HCT116 (cell line): ENCODE data around the gene RBM14. TPM values are rescaled to one million over a fixed set of nuclear protein-coding genes. Genes with fewer than 3 reads are reported as not detected.

Experiments
- ATAC-seq: fragments of 200-7000 bp; cut with Tn5 transposase; 2 replicates; pipeline ENCODE4 v1.9.1; 2020; ENCODE audit warnings: mild to moderate bottlenecking, moderate library complexity
- BruUV-seq: library from RNA; stranded (reverse); fragments of 400-500 nt; replicated peaks from 2 replicates; lab custom pipeline; 2021; lab: Mats Ljungman, UMichigan
- CTCF ChIA-PET: fragments of 300-600 bp; sonication (Branson Sonifier 250); formaldehyde crosslinking; loops from one replicate; lab custom pipeline; 2021; ENCODE audit warnings: antibody characterized with exemption; lab: Charles Lee
- POLR2A ChIA-PET: fragments of 300-600, 350-600 bp; sonication (Branson Sonifier 250); formaldehyde crosslinking; loops from one replicate; lab custom pipeline; 2021; ENCODE audit warnings: antibody characterized with exemption; lab: Charles Lee
- RAD21 ChIA-PET, 2 experiments: fragments of 300-600 bp; sonication (Branson Sonifier 250); formaldehyde crosslinking; loops; one replicate each; lab custom pipeline; 2023; ENCODE audit warnings: low total read pairs in 2 of 2; ENCODE audit not compliant: uncharacterized antibody in 2 of 2, unreplicated experiment in 2 of 2, low non-redundant PET in 1 of 2; lab: Charles Lee
- DNase-seq: peaks from one replicate; pipeline ENCODE4 v3.0.0-alpha.2; 2010; ENCODE audit warnings: low read depth, low spot score
- H2AFZ ChIP-seq: fragments of 200-600 bp; shearing (Covaris generic), sonication (generic); 2 replicates; pipeline ENCODE4 v1.6.1; 2017; ENCODE audit warnings: low read depth, mixed run types, mixed read lengths, antibody characterized with exemption, low read length; ENCODE audit not compliant: poor library complexity, severe bottlenecking
- H3K27ac ChIP-seq: 2 replicates; pipeline ENCODE4 v1.5.1; 2012; ENCODE audit warnings: low read depth, low read length
- H3K27me3 ChIP-seq: fragments of 200-600 bp; sonication (generic); 2 replicates; pipeline ENCODE4 v1.6.1; 2016; ENCODE audit warnings: mixed run types, low read length, mixed read lengths; ENCODE audit not compliant: insufficient read depth
- H3K36me3 ChIP-seq, 2 experiments: fragments of 200-500 bp in 1 of 2; fragments of 200-600 bp in 1 of 2; sonication (Bioruptor generic) in 1 of 2; sonication (generic) in 1 of 2; 2 replicates each; pipeline versions ENCODE4 v1.5.1 to v1.6.1; 2014 to 2016; ENCODE audit warnings: low read length in 2 of 2, inconsistent platforms in 1 of 2, mixed read lengths in 1 of 2, mixed run types in 1 of 2; ENCODE audit not compliant: insufficient read depth in 2 of 2, control insufficient read depth in 1 of 2
- H3K4me1 ChIP-seq, 2 experiments: fragments of 200-600 bp in 1 of 2; sonication (generic) in 1 of 2; 2 replicates each; pipeline versions ENCODE4 v1.5.1 to v1.6.1; 2012 to 2017; ENCODE audit warnings: low read length in 2 of 2, inconsistent platforms in 1 of 2, mild to moderate bottlenecking in 1 of 2, mixed read lengths in 1 of 2, mixed run types in 1 of 2, moderate library complexity in 1 of 2; ENCODE audit not compliant: insufficient read depth in 2 of 2, control insufficient read depth in 1 of 2
- H3K4me2 ChIP-seq: fragments of 200-600 bp; sonication (generic); 2 replicates; pipeline ENCODE4 v1.6.1; 2017; ENCODE audit warnings: mixed run types, low read length, mixed read lengths
- H3K4me3 ChIP-seq, 2 experiments: fragments of 200-600 bp in 1 of 2; sonication (generic) in 1 of 2; replicated peaks in 1 of 2; 2 replicates each; pipeline ENCODE4 v1.5.1; 2011 to 2016; ENCODE audit warnings: low read length in 2 of 2, control low read depth in 1 of 2, low read depth in 1 of 2, mild to moderate bottlenecking in 1 of 2, mixed read lengths in 1 of 2, mixed run types in 1 of 2
- H3K79me2 ChIP-seq: fragments of 200-600 bp; sonication (generic); 2 replicates; pipeline ENCODE4 v1.6.1; 2017; ENCODE audit warnings: mild to moderate bottlenecking, mixed run types, low read length, moderate library complexity, mixed read lengths; ENCODE audit not compliant: insufficient read depth
- H3K9ac ChIP-seq: fragments of 200-600 bp; sonication (generic); 2 replicates; pipeline ENCODE4 v1.6.1; 2016; ENCODE audit warnings: low read length, mixed read lengths
- H3K9me2 ChIP-seq: fragments of 200-600 bp; sonication (generic), shearing (Covaris generic); 2 replicates; pipeline ENCODE4 v1.6.1; 2017; ENCODE audit warnings: mixed run types, mild to moderate bottlenecking, moderate library complexity; ENCODE audit not compliant: insufficient read depth
- H3K9me3 ChIP-seq, 2 experiments: fragments of 200-500 bp in 1 of 2; fragments of 200-600 bp in 1 of 2; sonication (Bioruptor generic) in 1 of 2; sonication (generic) in 1 of 2; 2 replicates each; pipeline ENCODE4 v1.6.1; 2014 to 2017; ENCODE audit warnings: low read length in 2 of 2, mixed read lengths in 2 of 2, inconsistent platforms in 1 of 2, low read depth in 1 of 2, mild to moderate bottlenecking in 1 of 2, mixed run types in 1 of 2, moderate library complexity in 1 of 2; ENCODE audit not compliant: control insufficient read depth in 1 of 2, insufficient read depth in 1 of 2
- H4K20me1 ChIP-seq: fragments of 200-600 bp; sonication (generic), shearing (Covaris generic); 2 replicates; pipeline ENCODE4 v1.6.1; 2017; ENCODE audit warnings: mixed run types, mild to moderate bottlenecking, moderate library complexity; ENCODE audit not compliant: insufficient read depth
- CBX3 ChIP-seq: IDR thresholded peaks from 2 replicates; pipeline ENCODE4 v1.6.1; 2012; ENCODE audit warnings: low read depth
- CEBPB ChIP-seq: IDR thresholded peaks from 2 replicates; pipeline ENCODE4 v1.6.1; 2012; ENCODE audit warnings: low read depth
- CTCF ChIP-seq, 3 experiments: fragments of 200-600 bp in 1 of 3; sonication (generic) in 1 of 3; IDR thresholded peaks in 2 of 3; conservative IDR thresholded peaks in 1 of 3; 2 replicates each; pipeline ENCODE4 v1.5.1; 2012 to 2017; ENCODE audit warnings: low read depth in 2 of 3, low read length in 2 of 3, antibody characterized with exemption in 1 of 3, borderline replicate concordance in 1 of 3, control low read depth in 1 of 3, mild to moderate bottlenecking in 1 of 3, mixed read lengths in 1 of 3, mixed run types in 1 of 3, moderate library complexity in 1 of 3; ENCODE audit not compliant: insufficient read depth in 1 of 3
- EGR1 ChIP-seq: IDR thresholded peaks from 2 replicates; pipeline ENCODE4 v1.6.1; 2012; ENCODE audit warnings: low read depth
- ELF1 ChIP-seq: IDR thresholded peaks from 2 replicates; pipeline ENCODE4 v1.6.1; 2012; ENCODE audit warnings: low read depth, borderline replicate concordance
- EZH2 ChIP-seq: fragments of 200-600 bp; sonication (generic); IDR thresholded peaks from 2 replicates; pipeline ENCODE4 v1.6.1; 2017; ENCODE audit warnings: antibody characterized with exemption, mixed run types
- EZH2phosphoT487 ChIP-seq: fragments of 200-600 bp; IDR thresholded peaks from 2 replicates; pipeline ENCODE4 v1.6.1; 2018; ENCODE audit warnings: antibody characterized with exemption, borderline replicate concordance
- FOSL1 ChIP-seq: IDR thresholded peaks from 2 replicates; pipeline ENCODE4 v1.6.1; 2012; ENCODE audit warnings: low read depth
- JUND ChIP-seq: IDR thresholded peaks from 2 replicates; pipeline ENCODE4 v1.6.1; 2012
- POLR2A ChIP-seq: IDR thresholded peaks from 2 replicates; pipeline ENCODE4 v1.7.0; 2011; ENCODE audit warnings: borderline replicate concordance; ENCODE audit not compliant: insufficient read depth, insufficient read length; ENCODE audit errors: extremely low read depth
- POLR2AphosphoS5 ChIP-seq: IDR thresholded peaks from 2 replicates; pipeline ENCODE4 v1.6.1; 2011; ENCODE audit warnings: mild to moderate bottlenecking, low read depth, low read length, moderate library complexity
- RAD21 ChIP-seq: IDR thresholded peaks from 2 replicates; pipeline ENCODE4 v1.6.1; 2012; ENCODE audit warnings: low read depth, mild to moderate bottlenecking
- SIN3A ChIP-seq: IDR thresholded peaks from 2 replicates; pipeline ENCODE4 v1.6.1; 2012; ENCODE audit warnings: low read depth
- SRF ChIP-seq: IDR thresholded peaks from 2 replicates; pipeline ENCODE4 v1.6.1; 2012; ENCODE audit warnings: low read depth
- YY1 ChIP-seq: IDR thresholded peaks from 2 replicates; pipeline ENCODE4 v1.6.1; 2011; ENCODE audit warnings: low read length, low read depth, moderate library complexity, mild to moderate bottlenecking; ENCODE audit not compliant: insufficient replicate concordance; ENCODE audit errors: extremely low read depth
- ZBTB33 ChIP-seq: IDR thresholded peaks from 2 replicates; pipeline ENCODE4 v1.6.1; 2011; ENCODE audit warnings: mild to moderate bottlenecking, low read length, moderate library complexity; ENCODE audit not compliant: insufficient replicate concordance; ENCODE audit errors: extremely low read depth
- ZFX ChIP-seq: fragments of 450-650 bp; IDR thresholded peaks from 2 replicates; pipeline ENCODE4 v1.6.1; 2017
- ZNF274 ChIP-seq: fragments of 200-500 bp; sonication (Bioruptor generic); IDR thresholded peaks from 2 replicates; pipeline ENCODE4 v1.6.1; 2014; ENCODE audit warnings: mild to moderate bottlenecking, low read depth, low read length, inconsistent platforms
- intact Hi-C: fragments of 100-400 bp; cut with micrococcal nuclease; formaldehyde crosslinking; loops from 2 replicates; pipeline ENCODE4 v1.10.0; 2022
- total RNA-seq: library from RNA; stranded (reverse); gene quantifications from one replicate; pipeline ENCODE4 v1.2.1, GENCODE V29; 2021; ENCODE audit not compliant: unreplicated experiment
- TF ChIP-seq, protein P1 (sequence below): IDR thresholded peaks from 2 replicates; pipeline ENCODE4 v1.6.1; 2012
- TF ChIP-seq, protein P2 (sequence below): IDR thresholded peaks from 2 replicates; pipeline ENCODE4 v1.6.1; 2012; ENCODE audit warnings: low read depth

The RBM14 gene
- total RNA-seq, 1 experiment from 2014 or later: 95.3 TPM

GRCh38 chr11:66600219-66600618 lies 16.2 kb upstream of the RBM14 start:
- no TSS peak for BruUV-seq
- H3K79me2 ChIP-seq: no peaks in the 10 kb centered on the region; the same call in 1 of the 2 replicates
- CTCF ChIA-PET: no interaction called here
- H3K27me3 ChIP-seq: no peaks in the 10 kb centered on the region
- DNase-seq: no peak
- intact Hi-C loops: no loop called here
- no peak overlapping the region for H3K9ac ChIP-seq
- peaks cover 2 to 4% of the 10 kb centered on the region in 2 experiments; a peak in 1 of 4 replicates for H3K36me3 ChIP-seq
- no peaks in the 10 kb centered on the region for H3K9me3 ChIP-seq
- H3K4me1 ChIP-seq: no peaks in the 10 kb centered on the region
- H3K9me2 ChIP-seq: no peaks in the 10 kb centered on the region
- no peak overlapping the region for H3K4me3 ChIP-seq
- RAD21 ChIA-PET: interaction anchor here in 1 of 2 experiments (0.7 kb wide), 1 partner anchor 78 kb away, joined by 3 read pairs; no protein-coding TSS in a partner anchor
- H2AFZ ChIP-seq: no peak overlapping the region
- no peak for TF ChIP-seq POLR2A
- TF ChIP-seq EGR1: no peak
- TF ChIP-seq JUND: no peak
- TF ChIP-seq, protein P1, sequence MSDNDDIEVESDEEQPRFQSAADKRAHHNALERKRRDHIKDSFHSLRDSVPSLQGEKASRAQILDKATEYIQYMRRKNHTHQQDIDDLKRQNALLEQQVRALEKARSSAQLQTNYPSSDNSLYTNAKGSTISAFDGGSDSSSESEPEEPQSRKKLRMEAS: no peak
- TF ChIP-seq ZBTB33: no peak
- no peak for TF ChIP-seq EZH2
- no peak for TF ChIP-seq SIN3A
- TF ChIP-seq RAD21: no peak
- TF ChIP-seq POLR2AphosphoS5: no peak
- no peak for TF ChIP-seq ZFX
- TF ChIP-seq CTCF (IDR thresholded peaks at IDR 0.05 in 2 of 3, conservative IDR thresholded peaks at IDR 0.05 in 1 of 3; ENCODE audit: borderline replicate concordance in 1 of 3, insufficient read depth in 1 of 3, low read depth in 2 of 3, low read length in 2 of 3): no peak
- no peak for TF ChIP-seq YY1
- no peak for TF ChIP-seq EZH2phosphoT487
- TF ChIP-seq CBX3: no peak
- TF ChIP-seq CEBPB: no peak
- TF ChIP-seq, protein P2, sequence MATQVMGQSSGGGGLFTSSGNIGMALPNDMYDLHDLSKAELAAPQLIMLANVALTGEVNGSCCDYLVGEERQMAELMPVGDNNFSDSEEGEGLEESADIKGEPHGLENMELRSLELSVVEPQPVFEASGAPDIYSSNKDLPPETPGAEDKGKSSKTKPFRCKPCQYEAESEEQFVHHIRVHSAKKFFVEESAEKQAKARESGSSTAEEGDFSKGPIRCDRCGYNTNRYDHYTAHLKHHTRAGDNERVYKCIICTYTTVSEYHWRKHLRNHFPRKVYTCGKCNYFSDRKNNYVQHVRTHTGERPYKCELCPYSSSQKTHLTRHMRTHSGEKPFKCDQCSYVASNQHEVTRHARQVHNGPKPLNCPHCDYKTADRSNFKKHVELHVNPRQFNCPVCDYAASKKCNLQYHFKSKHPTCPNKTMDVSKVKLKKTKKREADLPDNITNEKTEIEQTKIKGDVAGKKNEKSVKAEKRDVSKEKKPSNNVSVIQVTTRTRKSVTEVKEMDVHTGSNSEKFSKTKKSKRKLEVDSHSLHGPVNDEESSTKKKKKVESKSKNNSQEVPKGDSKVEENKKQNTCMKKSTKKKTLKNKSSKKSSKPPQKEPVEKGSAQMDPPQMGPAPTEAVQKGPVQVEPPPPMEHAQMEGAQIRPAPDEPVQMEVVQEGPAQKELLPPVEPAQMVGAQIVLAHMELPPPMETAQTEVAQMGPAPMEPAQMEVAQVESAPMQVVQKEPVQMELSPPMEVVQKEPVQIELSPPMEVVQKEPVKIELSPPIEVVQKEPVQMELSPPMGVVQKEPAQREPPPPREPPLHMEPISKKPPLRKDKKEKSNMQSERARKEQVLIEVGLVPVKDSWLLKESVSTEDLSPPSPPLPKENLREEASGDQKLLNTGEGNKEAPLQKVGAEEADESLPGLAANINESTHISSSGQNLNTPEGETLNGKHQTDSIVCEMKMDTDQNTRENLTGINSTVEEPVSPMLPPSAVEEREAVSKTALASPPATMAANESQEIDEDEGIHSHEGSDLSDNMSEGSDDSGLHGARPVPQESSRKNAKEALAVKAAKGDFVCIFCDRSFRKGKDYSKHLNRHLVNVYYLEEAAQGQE: no peak
- TF ChIP-seq FOSL1: no peak
- TF ChIP-seq SRF: no peak
- no peak for TF ChIP-seq ZNF274
- no peak for TF ChIP-seq ELF1
- TF ChIP-seq, all 23 proteins: peak for 0
- no peaks in the 10 kb centered on the region for H4K20me1 ChIP-seq
- H3K4me2 ChIP-seq: no peak overlapping the region
- no peak overlapping the region for H3K27ac ChIP-seq
- POLR2A ChIA-PET: interaction anchor here (0.8 kb wide), 1 partner anchor 38 kb away, joined by 3 read pairs; the partner anchor contains the start of gene RBM4
- no peak for ATAC-seq
